ENCODE results near the gene SPRY2. TPM values are rescaled to one million over a fixed set of nuclear protein-coding genes. Genes with fewer than 3 reads are reported as not detected.

SPRY2 gene
- polyA plus RNA-seq, 2 donors: 5.3 to 8.3 TPM

GRCh38 chr13:80331984-80332383, 8.9 kb downstream of the SPRY2 start:
- Histone ChIP-seq H3K4me3 (ENCODE audit: low read depth in 1 of 2, low read length in 2 of 2) (no peak overlapping the region), H3K36me3 (ENCODE audit: control insufficient read depth in 2 of 2, insufficient read depth in 2 of 2, low read length in 1 of 2) (peaks cover 0 to under 1% of the 10 kb centered on the region in 2 donors), H3K9me3 (ENCODE audit: control insufficient read depth in 2 of 2, insufficient read depth in 1 of 2, low read depth in 1 of 2, low read length in 1 of 2) (no peaks in the 10 kb centered on the region), H3K4me1 (ENCODE audit: control insufficient read depth in 2 of 2, insufficient read depth in 2 of 2, low read length in 1 of 2) (peaks cover 0 to 2% of the 10 kb centered on the region in 2 donors), H3K27me3 (ENCODE audit: control insufficient read depth in 1 of 2, insufficient read depth in 2 of 2, low read length in 2 of 2) (no peaks in the 10 kb centered on the region), H3K27ac (ENCODE audit: low read depth in 2 of 2, low read length in 1 of 2) (no peak overlapping the region)
- 60 to 68% methylated on average over 2 of the region's 2 CpGs for WGBS, 2 donors

DNA sequence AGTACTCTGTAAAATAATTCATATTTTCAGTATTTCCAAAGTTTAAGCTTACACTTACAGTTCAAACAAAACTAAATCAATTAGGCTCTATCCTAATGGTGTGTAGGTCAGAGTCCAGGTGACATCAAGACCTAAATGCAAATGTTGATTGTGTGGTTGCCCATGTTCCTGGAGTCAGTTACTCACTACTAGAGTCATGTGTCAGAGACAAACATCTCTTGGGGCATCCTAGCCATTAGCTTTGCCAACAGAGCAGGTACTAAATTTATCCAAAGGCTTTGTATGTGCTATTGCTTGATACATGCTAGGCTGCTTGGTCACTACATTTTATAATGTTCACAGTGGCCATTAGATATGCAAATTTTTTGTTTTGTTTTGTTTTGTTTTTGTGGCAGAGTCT, 11.7 kb downstream of the SPRY2 start:
- no peaks in the 10 kb centered on the region for H3K9me3 ChIP-seq (ENCODE audit: control insufficient read depth in 2 of 2, insufficient read depth in 1 of 2, low read depth in 1 of 2, low read length in 1 of 2)
- H3K4me1 ChIP-seq (ENCODE audit: control insufficient read depth in 2 of 2, insufficient read depth in 2 of 2, low read length in 1 of 2): no peaks in the 10 kb centered on the region
- H3K36me3 ChIP-seq (ENCODE audit: control insufficient read depth in 2 of 2, insufficient read depth in 2 of 2, low read length in 1 of 2): no peaks in the 10 kb centered on the region
- no peak overlapping the region for H3K27ac ChIP-seq (ENCODE audit: low read depth in 2 of 2, low read length in 1 of 2)
- H3K27me3 ChIP-seq (ENCODE audit: control insufficient read depth in 1 of 2, insufficient read depth in 2 of 2, low read length in 2 of 2): no peaks in the 10 kb centered on the region
- H3K4me3 ChIP-seq (ENCODE audit: low read depth in 1 of 2, low read length in 2 of 2): no peak overlapping the region

GRCh38 chr13:80319004-80319403, 21.9 kb downstream of the SPRY2 start:
- H3K27ac ChIP-seq (ENCODE audit: low read depth in 2 of 2, low read length in 1 of 2): no peak overlapping the region
- WGBS, 2 donors: 96% methylated on average over 2 of the region's 2 CpGs
- no peaks in the 10 kb centered on the region for H3K36me3 ChIP-seq (ENCODE audit: control insufficient read depth in 2 of 2, insufficient read depth in 2 of 2, low read length in 1 of 2)
- no peak overlapping the region for H3K4me3 ChIP-seq (ENCODE audit: low read depth in 1 of 2, low read length in 2 of 2)
- H3K4me1 ChIP-seq (ENCODE audit: control insufficient read depth in 2 of 2, insufficient read depth in 2 of 2, low read length in 1 of 2): no peaks in the 10 kb centered on the region
- H3K9me3 ChIP-seq (ENCODE audit: control insufficient read depth in 2 of 2, insufficient read depth in 1 of 2, low read depth in 1 of 2, low read length in 1 of 2): no peaks in the 10 kb centered on the region
- H3K27me3 ChIP-seq (ENCODE audit: control insufficient read depth in 1 of 2, insufficient read depth in 2 of 2, low read length in 2 of 2): no peaks in the 10 kb centered on the region

DNA sequence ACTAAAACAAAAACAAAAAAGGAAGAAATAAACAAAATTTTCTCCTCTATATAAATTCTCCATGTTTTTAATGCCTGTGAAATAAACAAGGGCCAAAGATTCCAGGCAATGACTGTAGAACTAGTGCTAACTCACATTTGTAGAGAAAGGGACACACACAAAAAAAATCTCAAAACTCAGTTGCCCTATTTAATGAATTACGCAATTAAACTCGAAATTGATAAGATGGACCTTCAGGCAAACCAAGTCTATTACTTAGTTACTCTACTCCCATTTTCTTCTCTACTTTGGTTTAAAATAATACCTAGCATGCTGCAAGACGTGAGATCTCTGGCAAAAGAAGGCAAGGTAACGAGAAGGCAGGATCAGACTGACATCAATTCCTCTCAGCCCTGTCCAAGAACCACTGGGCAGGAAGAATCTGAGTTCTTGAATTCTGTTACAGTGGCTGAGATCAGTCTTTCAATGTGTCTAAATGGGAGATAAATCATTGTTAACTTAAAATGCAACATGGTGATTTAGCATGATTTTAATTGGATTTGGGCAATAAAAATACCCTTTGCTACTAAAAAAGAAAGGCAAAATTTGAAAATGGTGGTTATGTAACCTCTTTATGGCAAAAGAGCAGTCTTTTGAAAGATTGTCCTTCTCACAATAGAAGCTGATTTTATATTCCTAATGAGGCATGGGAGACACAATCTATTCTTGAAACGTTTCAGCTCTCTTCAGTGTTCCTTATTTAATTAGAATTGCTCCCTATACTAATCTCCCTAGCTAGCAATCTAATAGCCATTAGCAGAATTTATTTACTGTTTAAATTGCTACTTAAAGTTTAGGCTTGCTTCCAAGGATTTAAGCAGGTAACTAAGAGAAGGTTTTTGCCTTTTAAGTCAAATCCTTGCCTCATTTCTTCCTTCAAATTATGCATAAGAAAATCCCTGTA, 25.9 kb downstream of the SPRY2 start:
- no peak overlapping the region for H3K4me3 ChIP-seq (ENCODE audit: low read depth in 1 of 2, low read length in 2 of 2)
- no peaks in the 10 kb centered on the region for H3K36me3 ChIP-seq (ENCODE audit: control insufficient read depth in 2 of 2, insufficient read depth in 2 of 2, low read length in 1 of 2)
- 75% methylated on average over 5 of the region's 5 CpGs for WGBS, 2 donors
- H3K9me3 ChIP-seq (ENCODE audit: control insufficient read depth in 2 of 2, insufficient read depth in 1 of 2, low read depth in 1 of 2, low read length in 1 of 2): no peaks in the 10 kb centered on the region
- no peak overlapping the region for H3K27ac ChIP-seq (ENCODE audit: low read depth in 2 of 2, low read length in 1 of 2)
- no peaks in the 10 kb centered on the region for H3K4me1 ChIP-seq (ENCODE audit: control insufficient read depth in 2 of 2, insufficient read depth in 2 of 2, low read length in 1 of 2)
- H3K27me3 ChIP-seq (ENCODE audit: control insufficient read depth in 1 of 2, insufficient read depth in 2 of 2, low read length in 2 of 2): no peaks in the 10 kb centered on the region

- WGBS, 2 donors: 95 to 100% methylated on average over 1 of the region's 1 CpG
Measured at GRCh38 chr13:80313668-80314256, 27.2 kb downstream of the SPRY2 start.

DNA sequence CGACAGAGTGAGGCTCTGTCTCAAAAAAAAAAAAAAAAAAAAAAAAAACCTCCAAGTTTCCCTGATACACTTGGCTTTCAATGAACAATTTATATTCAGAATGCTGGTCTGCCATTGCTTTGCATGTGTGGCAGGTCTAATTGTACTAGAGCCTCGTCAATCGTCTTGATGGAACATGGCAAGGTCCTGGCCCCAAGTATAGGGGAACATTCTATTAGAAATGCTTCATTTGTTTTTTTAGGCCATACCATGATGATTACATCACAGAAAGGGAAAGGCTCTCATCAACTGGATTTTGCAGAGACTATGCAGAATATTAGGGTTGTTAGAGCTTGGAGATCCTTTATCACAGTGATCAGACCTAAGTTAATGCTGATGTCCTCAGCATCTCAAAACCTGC, 28.0 kb downstream of the SPRY2 start:
- no peaks in the 10 kb centered on the region for H3K4me1 ChIP-seq (ENCODE audit: control insufficient read depth in 2 of 2, insufficient read depth in 2 of 2, low read length in 1 of 2)
- H3K9me3 ChIP-seq (ENCODE audit: control insufficient read depth in 2 of 2, insufficient read depth in 1 of 2, low read depth in 1 of 2, low read length in 1 of 2): no peaks in the 10 kb centered on the region
- H3K27ac ChIP-seq (ENCODE audit: low read depth in 2 of 2, low read length in 1 of 2): no peak overlapping the region
- no peaks in the 10 kb centered on the region for H3K27me3 ChIP-seq (ENCODE audit: control insufficient read depth in 1 of 2, insufficient read depth in 2 of 2, low read length in 2 of 2)
- H3K36me3 ChIP-seq (ENCODE audit: control insufficient read depth in 2 of 2, insufficient read depth in 2 of 2, low read length in 1 of 2): no peaks in the 10 kb centered on the region
- H3K4me3 ChIP-seq (ENCODE audit: low read depth in 1 of 2, low read length in 2 of 2): no peak overlapping the region
- 89 to 90% methylated on average over 3 of the region's 3 CpGs for WGBS, 2 donors

More at GRCh38 chr13:80313668-80314256, 27.2 kb downstream of the SPRY2 start:
- H3K36me3 ChIP-seq (ENCODE audit: control insufficient read depth in 2 of 2, insufficient read depth in 2 of 2, low read length in 1 of 2): no peaks in the 10 kb centered on the region
- H3K27me3 ChIP-seq (ENCODE audit: control insufficient read depth in 1 of 2, insufficient read depth in 2 of 2, low read length in 2 of 2): no peaks in the 10 kb centered on the region
- H3K9me3 ChIP-seq (ENCODE audit: control insufficient read depth in 2 of 2, insufficient read depth in 1 of 2, low read depth in 1 of 2, low read length in 1 of 2): no peaks in the 10 kb centered on the region
- no peak overlapping the region for H3K4me3 ChIP-seq (ENCODE audit: low read depth in 1 of 2, low read length in 2 of 2)
- H3K27ac ChIP-seq (ENCODE audit: low read depth in 2 of 2, low read length in 1 of 2): no peak overlapping the region
- no peaks in the 10 kb centered on the region for H3K4me1 ChIP-seq (ENCODE audit: control insufficient read depth in 2 of 2, insufficient read depth in 2 of 2, low read length in 1 of 2)

DNA sequence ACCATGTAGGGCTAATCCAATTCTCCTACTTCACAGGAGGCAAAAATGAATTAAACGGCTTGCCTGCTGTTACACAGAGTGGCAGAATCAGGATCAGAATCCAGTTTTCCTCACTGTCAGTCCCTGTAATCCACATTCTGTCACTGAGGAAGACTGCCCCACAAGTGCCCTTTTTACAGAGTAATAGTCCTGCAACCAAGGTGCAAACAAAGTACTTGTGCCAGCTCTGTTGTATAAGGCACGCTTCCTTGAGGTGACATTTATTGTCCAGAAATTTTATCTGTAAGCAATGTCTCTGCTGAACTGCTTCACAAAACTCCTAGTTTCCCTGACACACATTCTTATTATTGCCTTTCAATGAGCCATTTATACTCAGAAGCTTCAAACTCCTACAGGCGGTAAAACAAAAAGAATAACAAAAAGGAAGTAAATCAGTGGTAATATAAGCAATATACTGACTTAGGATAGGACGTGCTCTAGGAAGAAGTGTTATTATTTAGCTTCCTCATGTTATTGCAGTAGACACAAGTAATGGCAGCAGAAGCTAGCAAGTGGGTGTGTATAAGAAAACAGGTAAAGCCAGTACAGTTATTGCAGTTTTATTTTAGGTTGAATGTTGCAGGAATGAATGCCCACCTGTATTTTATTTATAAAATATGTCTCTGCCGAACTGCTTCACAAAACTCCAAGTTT, 28.8 kb downstream of the SPRY2 start:
- Histone ChIP-seq H3K4me3 (ENCODE audit: low read depth in 1 of 2, low read length in 2 of 2) (no peak overlapping the region), H3K9me3 (ENCODE audit: control insufficient read depth in 2 of 2, insufficient read depth in 1 of 2, low read depth in 1 of 2, low read length in 1 of 2) (no peaks in the 10 kb centered on the region), H3K27ac (ENCODE audit: low read depth in 2 of 2, low read length in 1 of 2) (no peak overlapping the region), H3K27me3 (ENCODE audit: control insufficient read depth in 1 of 2, insufficient read depth in 2 of 2, low read length in 2 of 2) (no peaks in the 10 kb centered on the region), H3K36me3 (ENCODE audit: control insufficient read depth in 2 of 2, insufficient read depth in 2 of 2, low read length in 1 of 2) (no peaks in the 10 kb centered on the region), H3K4me1 (ENCODE audit: control insufficient read depth in 2 of 2, insufficient read depth in 2 of 2, low read length in 1 of 2) (no peaks in the 10 kb centered on the region)
- 81 to 82% methylated on average over 5 of the region's 5 CpGs for WGBS, 2 donors

DNA sequence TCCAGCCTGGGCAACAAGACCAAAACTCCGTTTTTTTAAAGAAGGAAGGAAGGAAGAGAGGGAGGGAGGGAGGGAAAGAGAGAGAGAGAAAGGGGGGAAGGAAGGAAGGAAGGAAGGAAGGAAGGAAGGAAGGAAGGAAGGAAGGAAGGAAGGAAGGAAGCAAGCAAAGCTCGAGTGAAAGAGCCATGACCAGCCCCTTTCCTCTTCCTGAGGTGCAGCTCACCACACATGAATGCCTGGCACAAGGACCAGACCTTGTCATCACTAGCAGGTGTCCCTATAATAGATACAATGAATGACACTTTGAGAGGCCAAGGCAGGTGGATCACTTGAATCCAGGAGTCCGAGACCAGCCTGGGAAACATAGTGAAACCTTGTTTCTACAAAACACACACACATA, 31.0 kb downstream of the SPRY2 start:
- H3K36me3 ChIP-seq (ENCODE audit: control insufficient read depth in 2 of 2, insufficient read depth in 2 of 2, low read length in 1 of 2): no peaks in the 10 kb centered on the region
- no peaks in the 10 kb centered on the region for H3K4me1 ChIP-seq (ENCODE audit: control insufficient read depth in 2 of 2, insufficient read depth in 2 of 2, low read length in 1 of 2)
- no peak overlapping the region for H3K27ac ChIP-seq (ENCODE audit: low read depth in 2 of 2, low read length in 1 of 2)
- 75 to 86% methylated on average over 3 of the region's 3 CpGs for WGBS, 2 donors
- H3K9me3 ChIP-seq (ENCODE audit: control insufficient read depth in 2 of 2, insufficient read depth in 1 of 2, low read depth in 1 of 2, low read length in 1 of 2): no peaks in the 10 kb centered on the region
- H3K4me3 ChIP-seq (ENCODE audit: low read depth in 1 of 2, low read length in 2 of 2): no peak overlapping the region
- no peaks in the 10 kb centered on the region for H3K27me3 ChIP-seq (ENCODE audit: control insufficient read depth in 1 of 2, insufficient read depth in 2 of 2, low read length in 2 of 2)

DNA sequence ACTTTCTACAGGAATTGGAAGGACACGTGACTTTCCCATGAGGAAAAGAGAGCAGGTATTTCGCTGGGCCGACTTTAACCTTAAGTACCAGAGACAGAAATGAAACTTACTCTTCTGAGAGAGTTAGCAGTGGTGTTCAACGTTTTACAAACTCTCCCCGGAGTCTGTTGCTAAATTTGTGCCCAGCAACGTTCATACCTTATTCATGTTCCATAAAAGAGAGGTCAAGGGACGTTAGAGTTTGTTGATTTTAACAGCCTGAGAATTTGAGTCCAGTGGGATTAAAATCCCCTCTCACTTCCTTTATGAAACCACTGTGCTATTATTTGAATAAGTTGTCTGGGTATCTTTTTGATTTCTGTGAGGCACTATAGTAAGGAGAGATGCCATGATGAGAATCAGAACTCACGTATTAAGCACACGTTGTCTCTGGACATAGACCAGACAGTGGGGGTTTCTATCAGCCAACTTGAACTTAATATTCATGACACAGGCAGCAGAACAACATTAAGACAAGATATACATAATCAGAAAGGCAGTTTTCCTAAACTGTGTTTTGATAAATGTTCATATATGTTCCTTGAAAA, 33.4 kb downstream of the SPRY2 start:
- Histone ChIP-seq H3K4me1 (ENCODE audit: control insufficient read depth in 2 of 2, insufficient read depth in 2 of 2, low read length in 1 of 2) (no peaks in the 10 kb centered on the region), H3K27me3 (ENCODE audit: control insufficient read depth in 1 of 2, insufficient read depth in 2 of 2, low read length in 2 of 2) (no peaks in the 10 kb centered on the region), H3K4me3 (ENCODE audit: low read depth in 1 of 2, low read length in 2 of 2) (no peak overlapping the region), H3K27ac (ENCODE audit: low read depth in 2 of 2, low read length in 1 of 2) (no peak overlapping the region), H3K36me3 (ENCODE audit: control insufficient read depth in 2 of 2, insufficient read depth in 2 of 2, low read length in 1 of 2) (no peaks in the 10 kb centered on the region), H3K9me3 (ENCODE audit: control insufficient read depth in 2 of 2, insufficient read depth in 1 of 2, low read depth in 1 of 2, low read length in 1 of 2) (no peaks in the 10 kb centered on the region)
- 47 to 48% methylated on average over 9 of the region's 9 CpGs for WGBS, 2 donors
